Tibial nerve (tissue), 4 donors: Measurements from ENCODE around the gene GRPEL2.

Experiments used
- EP300 ChIP-seq, 2 donors: sonication (generic); formaldehyde crosslinking; IDR thresholded peaks; one replicate each; pipeline ENCODE4 v1.6.1; 2017; ENCODE audit warnings: antibody characterized with exemption in 2 of 2, mild to moderate bottlenecking in 1 of 2
- POLR2A ChIP-seq, 2 donors: fragments of 450-650 bp; IDR thresholded peaks; one replicate each; pipeline ENCODE4 v1.6.1; 2017; ENCODE audit warnings: antibody characterized with exemption in 2 of 2, mild to moderate bottlenecking in 2 of 2, moderate library complexity in 2 of 2
- TF ChIP-seq, protein P1 (sequence below), 5 experiments: fragments of 200-600 bp in 3 of 5; fragments of 450-650 bp in 2 of 5; sonication (generic) in 3 of 5; IDR thresholded peaks; one replicate each; pipeline ENCODE4 v1.5.1; 2016 to 2019; ENCODE audit warnings: antibody characterized with exemption in 5 of 5, mild to moderate bottlenecking in 3 of 5, moderate library complexity in 2 of 5

DNA sequence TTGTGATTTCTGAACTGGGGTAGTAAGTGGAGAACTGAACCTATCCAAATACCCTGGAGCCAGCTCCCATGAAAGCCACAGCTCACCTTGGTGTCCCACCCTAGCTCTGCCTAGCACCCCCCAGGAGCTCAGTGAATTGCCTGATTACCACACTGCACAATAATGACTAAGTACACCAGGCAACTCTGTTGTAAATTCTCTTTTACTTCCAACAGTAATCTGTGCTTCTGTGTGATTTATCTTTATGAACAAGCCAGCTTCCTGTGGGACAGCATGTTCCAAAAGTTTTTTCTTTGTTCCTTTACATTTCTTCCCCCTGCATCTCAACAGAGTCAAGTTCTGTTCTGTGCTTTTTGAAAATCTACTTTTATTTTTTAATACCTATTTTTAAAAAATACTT, 22.1 kb upstream of the GRPEL2 start:
- TF ChIP-seq, protein P1, sequence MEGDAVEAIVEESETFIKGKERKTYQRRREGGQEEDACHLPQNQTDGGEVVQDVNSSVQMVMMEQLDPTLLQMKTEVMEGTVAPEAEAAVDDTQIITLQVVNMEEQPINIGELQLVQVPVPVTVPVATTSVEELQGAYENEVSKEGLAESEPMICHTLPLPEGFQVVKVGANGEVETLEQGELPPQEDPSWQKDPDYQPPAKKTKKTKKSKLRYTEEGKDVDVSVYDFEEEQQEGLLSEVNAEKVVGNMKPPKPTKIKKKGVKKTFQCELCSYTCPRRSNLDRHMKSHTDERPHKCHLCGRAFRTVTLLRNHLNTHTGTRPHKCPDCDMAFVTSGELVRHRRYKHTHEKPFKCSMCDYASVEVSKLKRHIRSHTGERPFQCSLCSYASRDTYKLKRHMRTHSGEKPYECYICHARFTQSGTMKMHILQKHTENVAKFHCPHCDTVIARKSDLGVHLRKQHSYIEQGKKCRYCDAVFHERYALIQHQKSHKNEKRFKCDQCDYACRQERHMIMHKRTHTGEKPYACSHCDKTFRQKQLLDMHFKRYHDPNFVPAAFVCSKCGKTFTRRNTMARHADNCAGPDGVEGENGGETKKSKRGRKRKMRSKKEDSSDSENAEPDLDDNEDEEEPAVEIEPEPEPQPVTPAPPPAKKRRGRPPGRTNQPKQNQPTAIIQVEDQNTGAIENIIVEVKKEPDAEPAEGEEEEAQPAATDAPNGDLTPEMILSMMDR (IDR thresholded peaks at IDR 0.05): no peak
- TF ChIP-seq POLR2A (IDR thresholded peaks at IDR 0.05): no peak
- no peak for TF ChIP-seq EP300 (IDR thresholded peaks at IDR 0.05)
